Right atrium auricular region (tissue), 2 donors: ENCODE measurements around the gene CDH1. TPM values are rescaled to one million over a fixed set of nuclear protein-coding genes. Genes with fewer than 3 reads are reported as not detected.

Experiments used
- DNase-seq: peaks from one replicate; pipeline ENCODE4 v3.0.0-alpha.2; 2019; ENCODE audit warnings: low spot score
- H3K27ac ChIP-seq, 2 donors: fragments of 200-600 bp; sonication (generic); 1 replicate in 1 of 2; 2 replicates in 1 of 2; pipeline ENCODE4 v1.5.1; 2016 to 2019
- H3K27me3 ChIP-seq, 2 donors: fragments of 200-600 bp; sonication (generic); one replicate each; pipeline versions ENCODE4 v1.5.1 to v1.6.0; 2017 to 2019
- H3K36me3 ChIP-seq: fragments of 200-600 bp; sonication (generic); one replicate; pipeline ENCODE4 v1.5.1; 2016
- H3K4me1 ChIP-seq, 2 donors: fragments of 200-600 bp; sonication (generic); one replicate each; pipeline versions ENCODE4 v1.5.1 to v1.6.0; 2017 to 2019
- H3K4me3 ChIP-seq, 2 donors: fragments of 200-600 bp; sonication (generic); 1 replicate in 1 of 2; 2 replicates in 1 of 2; pipeline ENCODE4 v1.5.1; 2017 to 2019; ENCODE audit warnings: mild to moderate bottlenecking in 1 of 2, moderate library complexity in 1 of 2
- H3K9me3 ChIP-seq, 2 donors: fragments of 200-600 bp; sonication (generic); one replicate each; pipeline ENCODE4 v1.5.1; 2019
- CTCF ChIP-seq, 2 donors: fragments of 200-600 bp; sonication (generic); IDR thresholded peaks; one replicate each; pipeline ENCODE4 v1.5.1; 2019; ENCODE audit warnings: antibody characterized with exemption in 2 of 2
- total RNA-seq, 2 donors: library from RNA; depleted of rRNA; stranded (reverse); fragments of >200 nt; gene quantifications; one replicate each; pipeline ENCODE4 v1.1.0, GENCODE V29; 2016

The CDH1 gene
- total RNA-seq, 2 donors from 2014 or later, result 0.93 to 1.4 TPM

DNA sequence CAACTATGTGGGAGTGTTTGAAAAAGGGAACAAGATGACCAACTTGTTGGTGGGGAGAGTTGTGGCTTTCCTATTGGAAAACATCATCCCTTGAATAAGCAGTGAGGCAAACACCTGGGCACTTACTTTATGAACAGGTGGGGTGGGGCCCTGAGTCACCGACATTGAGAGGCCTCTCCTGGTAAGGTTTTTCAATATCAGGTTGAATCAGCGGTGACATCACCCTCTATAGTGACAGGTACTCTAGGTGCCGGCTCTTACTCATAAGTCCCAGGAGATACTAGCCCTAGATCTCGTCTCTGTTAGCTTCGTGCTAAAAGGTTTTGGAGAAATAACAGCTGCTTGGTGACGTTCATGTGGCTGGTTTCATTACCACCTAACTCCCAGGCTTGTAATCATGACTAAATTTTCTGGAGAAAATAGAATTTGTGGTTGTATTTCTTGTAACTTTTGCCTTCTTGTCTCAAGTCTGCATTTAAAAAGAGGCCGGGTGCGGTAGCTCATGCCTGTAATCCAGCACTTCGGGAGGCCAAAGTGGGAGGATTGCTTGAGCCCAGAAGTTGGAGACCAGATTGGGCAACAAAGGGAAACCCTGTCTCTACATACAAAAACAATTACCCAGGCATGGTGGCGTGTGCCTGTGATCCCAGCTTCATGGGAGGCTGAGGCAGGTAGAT is 19.3 kb downstream of the CDH1 start:
- no peak for DNase-seq
- Histone ChIP-seq H3K4me1 (no peaks in the 10 kb centered on the region), H3K4me3 (no peak overlapping the region), H3K27ac (no peak overlapping the region), H3K27me3 (no peaks in the 10 kb centered on the region), H3K9me3 (no peaks in the 10 kb centered on the region), H3K36me3 (no peaks in the 10 kb centered on the region)
- TF ChIP-seq CTCF (IDR thresholded peaks at IDR 0.05), result no peak

- no peaks in the 10 kb centered on the region for H3K36me3 ChIP-seq
- no peak overlapping the region for H3K27ac ChIP-seq
- no peak for TF ChIP-seq CTCF (IDR thresholded peaks at IDR 0.05)
- no peak overlapping the region for H3K4me3 ChIP-seq
- H3K4me1 ChIP-seq, result no peaks in the 10 kb centered on the region
- no peaks in the 10 kb centered on the region for H3K9me3 ChIP-seq
- no peak for DNase-seq
- no peaks in the 10 kb centered on the region for H3K27me3 ChIP-seq
Observed at GRCh38 chr16:68757625-68757935, 20.5 kb downstream of the CDH1 start.

- Histone ChIP-seq H3K4me3 (no peak overlapping the region), H3K4me1 (no peaks in the 10 kb centered on the region), H3K27me3 (no peaks in the 10 kb centered on the region), H3K36me3 (no peaks in the 10 kb centered on the region), H3K9me3 (no peaks in the 10 kb centered on the region), H3K27ac (no peak overlapping the region)
- no peak for TF ChIP-seq CTCF (IDR thresholded peaks at IDR 0.05)
- no peak for DNase-seq
Observed at GRCh38 chr16:68759062-68759461, 22.0 kb downstream of the CDH1 start.

- H3K9me3 ChIP-seq, result no peaks in the 10 kb centered on the region
- no peak overlapping the region for H3K27ac ChIP-seq
- TF ChIP-seq CTCF (IDR thresholded peaks at IDR 0.05), result no peak
- H3K36me3 ChIP-seq, result no peaks in the 10 kb centered on the region
- no peak for DNase-seq
- H3K27me3 ChIP-seq, result no peaks in the 10 kb centered on the region
- no peaks in the 10 kb centered on the region for H3K4me1 ChIP-seq
- H3K4me3 ChIP-seq, result no peak overlapping the region
Observed at GRCh38 chr16:68760671-68761275, 23.7 kb downstream of the CDH1 start.

DNA sequence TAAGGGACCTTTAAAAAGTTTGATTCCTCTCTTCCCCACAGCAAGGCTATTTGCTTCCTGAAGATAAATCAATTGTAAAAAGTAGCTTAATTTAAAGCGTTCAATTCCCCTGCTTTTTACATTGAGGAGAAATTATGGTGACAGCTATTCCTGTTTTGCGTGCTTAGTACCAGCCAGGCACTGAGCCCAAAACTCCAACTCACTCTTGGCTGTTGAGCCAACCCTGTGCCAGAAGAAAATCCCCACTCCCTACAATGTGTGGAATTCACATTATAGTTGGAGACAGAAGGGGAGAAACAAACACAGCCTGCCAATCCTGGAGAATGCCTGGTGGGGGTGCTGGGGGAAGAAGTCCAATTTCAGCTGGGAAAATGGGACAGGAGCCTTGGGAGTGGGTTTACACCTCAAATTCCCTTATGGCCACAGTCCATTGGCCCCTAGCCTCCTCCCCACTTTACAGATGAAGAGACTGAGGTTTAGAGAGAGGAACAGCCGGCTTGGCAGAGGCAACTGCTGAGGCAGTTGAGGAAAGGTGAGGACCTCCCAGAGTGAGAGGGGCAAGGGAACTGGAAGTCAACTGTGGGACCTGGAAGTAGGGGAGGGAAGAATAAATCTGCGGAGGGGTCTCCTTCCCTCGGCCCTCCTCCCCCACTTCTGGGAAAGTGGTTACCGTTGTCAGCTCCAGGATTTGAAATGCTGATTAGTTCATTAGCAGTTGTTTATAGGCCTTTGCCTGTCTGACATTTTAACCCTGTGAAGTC is 26.1 kb downstream of the CDH1 start:
- no peak overlapping the region for H3K27ac ChIP-seq
- no peaks in the 10 kb centered on the region for H3K9me3 ChIP-seq
- no peak overlapping the region for H3K4me3 ChIP-seq
- DNase-seq, result no peak
- no peaks in the 10 kb centered on the region for H3K4me1 ChIP-seq
- no peaks in the 10 kb centered on the region for H3K27me3 ChIP-seq
- no peak for TF ChIP-seq CTCF (IDR thresholded peaks at IDR 0.05)
- no peaks in the 10 kb centered on the region for H3K36me3 ChIP-seq
